ENCODE data around the gene JMJD1C. TPM values are rescaled to one million over a fixed set of nuclear protein-coding genes. Genes with fewer than 3 reads are reported as not detected.
A peak's percentile ranks its signal among the peaks of the same experiment; 100 is the strongest.
"Not testable (repeated sequence)": the region's sequence is repeated elsewhere in the genome, so short reads cannot be mapped to it uniquely, and the experiment has no call there.

JMJD1C gene
- total RNA-seq, 1 experiment from 2014 or later = 32.1 TPM

DNA sequence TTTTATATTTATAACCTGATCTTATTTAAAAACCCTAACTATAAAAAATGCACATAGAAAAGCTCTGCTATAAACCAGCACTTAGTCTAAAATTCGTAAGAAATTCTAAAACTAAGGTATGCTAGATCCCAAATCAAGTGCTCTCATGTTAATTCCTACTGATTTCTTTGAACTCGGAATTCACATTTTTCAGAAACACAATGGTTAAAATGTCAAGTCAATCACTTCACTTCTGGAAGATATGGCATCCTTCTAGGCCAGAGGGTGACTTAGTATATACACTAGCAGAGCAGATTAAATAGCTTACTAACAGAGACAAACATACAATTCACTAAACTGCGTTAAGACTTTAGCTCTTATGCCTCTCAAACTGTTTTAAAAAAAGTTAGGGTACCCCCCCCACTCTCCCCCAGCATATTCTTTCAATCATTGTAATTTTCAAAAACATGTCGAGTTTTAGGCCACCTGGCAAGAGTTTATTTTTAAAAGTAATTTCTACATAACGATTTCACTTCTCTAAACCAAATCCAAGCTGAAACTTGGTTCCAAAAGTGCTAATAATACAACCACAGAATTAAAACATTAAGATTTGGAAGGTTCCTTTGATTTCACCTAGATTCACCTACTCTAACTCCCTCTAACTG, 203.2 kb downstream of the JMJD1C start:
- no peak for DNase-seq (ENCODE audit: low read depth)

DNA sequence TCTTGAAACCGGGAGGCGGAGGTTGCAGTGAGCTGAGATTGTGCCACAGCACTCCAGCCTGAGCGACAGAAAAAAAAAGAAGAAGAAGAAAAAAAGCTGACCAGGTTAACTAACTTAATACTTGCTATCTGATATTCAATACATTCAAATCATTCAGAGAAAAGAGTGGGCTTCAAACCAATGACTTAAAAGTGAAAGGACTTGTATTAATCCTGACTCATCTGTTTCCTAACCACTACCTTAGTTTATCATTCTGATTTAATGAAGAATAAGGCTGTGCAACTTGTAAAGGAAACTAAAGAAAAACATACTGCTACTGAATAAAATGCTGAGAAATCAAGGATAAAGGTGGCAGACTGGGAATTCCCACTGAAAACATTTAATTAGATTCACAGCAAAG, 204.3 kb downstream of the JMJD1C start:
- no peak for DNase-seq (ENCODE audit: low read depth)

GRCh38 chr10:63260860-63261251, 204.9 kb downstream of the JMJD1C start:
- DNase-seq (ENCODE audit: low read depth) = no peak

DNA sequence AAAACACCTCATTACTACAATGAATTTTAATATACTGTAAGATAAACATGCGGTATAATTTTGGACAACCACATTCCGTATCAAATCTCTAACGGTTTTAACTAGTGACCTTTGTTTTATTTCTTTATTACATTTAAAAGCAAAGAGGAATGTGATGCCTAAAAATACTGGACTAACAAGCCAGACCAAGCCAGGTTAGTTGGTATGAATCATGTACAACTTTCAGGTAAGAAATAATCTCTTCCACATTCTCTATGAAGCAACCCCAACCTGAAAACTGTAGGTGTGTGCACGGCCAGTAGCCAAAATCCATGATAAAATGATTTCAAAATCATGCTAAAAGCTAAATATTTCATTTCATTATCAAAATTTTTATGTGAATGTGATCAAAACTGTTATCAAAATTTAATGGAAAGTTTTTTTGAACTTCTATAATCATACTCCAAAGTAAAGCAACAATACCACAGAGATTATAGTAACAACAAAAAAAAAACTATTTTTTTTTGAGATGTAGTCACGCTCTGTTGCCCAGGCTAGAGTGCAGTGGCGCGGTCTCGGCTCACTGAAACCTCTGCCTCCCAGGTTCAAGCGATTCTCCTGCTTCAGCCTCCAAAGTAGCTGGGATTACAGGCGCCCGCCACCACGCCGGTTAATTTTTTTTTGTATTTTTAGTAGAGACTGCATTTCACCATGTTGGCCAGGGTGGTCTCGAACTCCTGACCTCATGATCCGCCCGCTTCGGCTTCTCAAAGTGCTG, 205.5 kb downstream of the JMJD1C start:
- DNase-seq (ENCODE audit: low read depth) = no peak

DNA sequence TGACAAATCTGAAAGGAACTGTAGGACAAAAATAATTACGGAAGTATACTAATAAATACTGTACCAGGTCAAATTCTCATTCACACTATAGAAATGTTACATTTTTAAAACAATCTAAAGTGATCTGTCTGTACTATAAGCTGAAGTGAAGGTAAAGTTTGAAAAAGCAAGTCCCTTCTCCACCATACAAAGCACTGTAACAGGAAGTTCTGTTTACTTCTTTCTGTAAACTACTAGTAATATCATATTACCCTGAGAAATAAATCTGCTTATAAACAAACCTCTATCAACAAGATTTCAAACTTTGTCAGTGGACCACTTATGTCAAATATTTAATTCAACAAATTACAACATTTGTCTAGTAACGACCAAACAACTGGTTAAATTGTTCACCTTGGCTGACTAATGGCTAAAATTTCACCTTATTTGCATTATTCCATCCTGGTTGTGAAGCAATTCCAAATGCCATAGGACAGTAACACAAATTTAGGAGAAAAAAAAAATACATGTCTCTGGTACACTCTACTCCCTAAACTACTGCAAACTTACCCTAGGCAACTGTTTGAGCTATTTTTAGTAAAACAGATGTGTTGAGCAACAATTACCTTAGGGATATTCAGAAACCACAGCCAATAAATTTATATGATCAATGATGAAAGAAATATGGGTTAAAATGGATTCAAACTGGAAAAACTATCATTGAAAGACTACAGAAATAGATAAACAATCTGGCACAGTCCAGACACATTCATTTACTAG, 206.7 kb downstream of the JMJD1C start:
- DNase-seq (ENCODE audit: low read depth) = peak; percentile 17

DNA sequence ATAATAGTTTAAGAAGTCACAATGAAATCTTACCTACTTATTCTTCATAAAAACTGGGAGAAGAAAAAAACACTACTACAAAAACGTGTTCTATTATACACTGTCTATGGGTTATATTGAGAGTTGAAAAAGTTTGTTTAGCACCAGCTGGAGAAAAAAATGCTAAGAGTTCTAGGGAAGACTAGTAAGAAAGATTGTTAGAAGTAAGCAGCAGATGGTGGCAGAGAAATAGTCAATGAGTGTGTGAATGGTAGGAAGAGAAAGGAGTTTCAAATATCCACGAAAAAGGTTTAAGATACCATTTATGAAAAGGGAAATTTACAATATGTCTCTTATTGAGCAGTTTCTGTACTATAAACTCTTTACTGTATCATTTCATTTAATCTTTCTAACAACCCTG, 208.0 kb downstream of the JMJD1C start:
- DNase-seq (ENCODE audit: low read depth) = no peak

GRCh38 chr10:63256009-63256773, 209.6 kb downstream of the JMJD1C start:
- DNase-seq (ENCODE audit: low read depth) = no peak

GRCh38 chr10:63255316-63255715, 210.5 kb downstream of the JMJD1C start:
- DNase-seq (ENCODE audit: low read depth) = no peak

DNA sequence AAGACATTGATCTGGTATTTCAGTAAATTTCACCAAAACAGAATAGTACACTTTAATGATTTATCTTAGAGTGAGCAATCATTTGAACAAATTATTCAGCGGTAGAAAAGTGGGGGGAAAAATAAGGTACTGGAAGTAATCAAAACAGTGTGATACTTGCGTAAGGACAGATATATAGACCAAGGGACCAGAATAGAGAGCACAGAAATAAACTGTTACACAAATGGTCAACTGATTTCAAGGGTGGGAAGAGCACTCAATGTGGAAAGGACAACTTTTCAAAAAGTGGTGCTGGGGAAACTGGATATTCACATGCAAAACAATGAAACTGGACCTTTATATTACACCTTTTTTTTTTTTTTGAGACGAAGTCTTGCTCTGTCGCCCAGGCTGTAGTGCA, 212.7 kb downstream of the JMJD1C start:
- no peak for DNase-seq (ENCODE audit: low read depth)

DNA sequence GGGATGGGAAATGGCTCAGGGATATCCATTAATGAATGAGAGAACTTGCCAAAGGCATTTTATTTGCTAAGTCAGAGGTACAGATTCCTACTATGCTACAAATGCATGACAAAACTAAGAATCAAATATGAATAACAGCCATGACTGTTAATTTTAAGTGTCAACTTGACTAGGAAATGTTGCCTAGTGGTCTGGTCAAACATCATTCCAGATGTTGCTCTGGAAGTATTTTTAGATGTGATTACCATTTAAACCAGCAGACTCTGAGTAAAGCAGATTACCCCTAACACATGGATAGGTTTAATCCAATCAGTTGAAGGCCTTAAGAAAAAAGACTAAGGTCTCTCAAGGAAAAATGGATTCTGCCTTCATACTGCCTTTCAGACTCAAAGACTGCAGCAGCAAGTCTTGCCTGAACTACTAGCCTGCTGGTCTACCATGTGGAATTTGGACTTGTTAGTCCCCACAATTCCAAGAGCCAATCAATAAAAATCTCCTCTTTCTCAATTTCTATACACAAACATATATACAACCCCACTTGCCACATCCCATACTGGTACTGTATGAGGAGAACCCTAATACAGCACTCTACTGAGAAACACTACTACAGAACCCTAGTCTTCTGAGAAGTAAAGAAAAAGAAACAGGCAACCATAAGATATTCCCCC, 213.5 kb downstream of the JMJD1C start:
- no peak for DNase-seq (ENCODE audit: low read depth)

- DNase-seq (ENCODE audit: low read depth) = no peak
Measured at GRCh38 chr10:63250032-63250431, 215.7 kb downstream of the JMJD1C start.

DNA sequence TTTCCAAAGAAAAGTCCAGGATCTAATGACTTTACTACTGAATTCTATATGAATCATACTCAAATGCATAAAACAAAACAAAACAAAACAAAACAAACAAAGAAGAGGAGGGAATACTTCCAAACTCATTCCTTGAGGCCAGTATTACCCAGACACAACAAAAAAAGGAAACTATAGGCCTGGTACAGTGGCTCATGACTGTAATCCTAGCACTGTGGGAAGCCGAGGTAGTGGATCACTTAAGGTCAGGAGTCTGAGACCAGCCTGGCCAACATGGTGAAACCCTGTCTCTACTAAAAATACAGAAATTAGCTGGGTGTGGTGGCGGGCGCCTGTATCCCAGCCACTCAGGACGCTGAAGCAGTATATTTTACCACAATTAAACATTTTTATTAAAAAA, 218.0 kb downstream of the JMJD1C start:
- peak; percentile 57 for DNase-seq (ENCODE audit: low read depth)

DNA sequence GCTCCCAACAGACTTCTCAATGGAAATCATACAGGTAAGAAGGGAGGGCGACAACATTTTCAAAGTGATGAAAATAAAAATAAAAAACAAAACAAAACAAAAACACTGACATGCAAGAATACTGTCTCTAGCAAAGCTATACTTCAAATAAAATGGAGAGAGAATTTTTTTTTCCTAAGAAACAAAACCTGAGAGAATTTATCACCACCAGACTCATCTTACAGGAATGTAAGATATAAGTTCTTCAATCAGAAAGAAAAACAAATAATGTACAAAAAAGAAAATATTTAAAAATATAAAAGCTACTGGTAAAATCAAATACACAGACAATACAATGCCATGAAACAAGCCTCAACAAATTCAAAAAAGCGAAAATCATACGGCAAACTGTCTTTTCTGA, 219.4 kb downstream of the JMJD1C start:
- DNase-seq (ENCODE audit: low read depth) = no peak

GRCh38 chr10:63241841-63242281, 223.9 kb downstream of the JMJD1C start:
- no peak for DNase-seq (ENCODE audit: low read depth)

DNA sequence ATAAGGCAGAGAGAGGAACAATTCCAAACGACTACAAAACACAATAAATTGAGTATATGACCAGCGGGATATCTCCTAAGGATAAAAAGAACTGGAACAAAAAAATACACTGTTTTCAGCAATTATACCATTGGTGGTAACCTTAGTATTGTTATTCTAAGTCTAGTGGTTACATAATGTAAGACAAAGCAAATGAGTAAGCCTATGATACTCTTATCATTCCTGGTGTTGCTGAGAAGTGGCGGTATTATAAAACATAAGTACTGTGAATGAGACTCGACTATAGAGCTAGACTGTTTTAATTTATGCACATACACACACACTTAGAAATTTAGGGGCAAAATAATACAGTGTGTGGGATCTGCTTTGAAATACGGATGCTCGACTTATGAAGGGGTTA, 225.0 kb downstream of the JMJD1C start:
- DNase-seq (ENCODE audit: low read depth) = no peak

GRCh38 chr10:63238501-63238900, 227.3 kb downstream of the JMJD1C start:
- no peak for DNase-seq (ENCODE audit: low read depth)

GRCh38 chr10:63237396-63237795, 228.4 kb downstream of the JMJD1C start:
- DNase-seq (ENCODE audit: low read depth) = no peak

DNA sequence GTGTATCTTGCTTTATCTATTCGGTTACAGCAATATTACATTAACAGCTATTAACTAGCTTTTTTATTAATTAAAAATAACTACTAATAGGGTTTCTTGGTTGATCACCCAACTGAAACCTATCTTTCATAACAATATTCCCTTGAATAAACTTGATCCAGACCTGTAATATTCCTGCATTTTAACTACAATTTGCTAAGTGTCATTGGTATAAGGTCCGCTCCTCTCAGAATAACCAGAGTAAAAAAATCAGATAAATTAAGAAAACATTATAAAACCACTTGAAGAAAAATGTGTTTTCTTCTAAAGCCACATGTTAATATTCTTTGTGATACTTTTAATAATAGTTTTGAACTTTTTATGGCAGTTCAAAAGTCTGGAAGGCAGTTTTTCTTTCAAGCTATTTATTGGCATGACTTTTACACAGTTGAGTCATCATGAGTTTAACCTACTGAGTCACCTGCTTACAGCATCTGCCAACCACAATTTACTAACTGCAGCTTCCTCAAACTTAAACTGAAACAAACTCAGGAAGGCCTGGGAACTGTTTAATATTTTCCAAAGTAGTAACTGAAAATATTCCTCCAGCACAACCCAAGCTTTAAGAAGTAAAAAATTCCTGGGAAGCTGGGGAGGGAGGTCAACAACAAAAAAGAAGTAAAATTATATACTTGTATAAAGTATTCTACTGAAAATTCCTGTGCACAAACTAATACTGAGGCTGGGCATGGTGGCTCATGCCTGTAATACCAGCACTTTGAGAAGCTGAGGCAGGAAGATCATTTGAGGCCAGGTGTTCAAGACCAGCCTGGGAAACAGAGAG, 229.5 kb downstream of the JMJD1C start:
- peak; percentile 94 for DNase-seq (ENCODE audit: low read depth)

GRCh38 chr10:63235136-63235535, 230.6 kb downstream of the JMJD1C start:
- DNase-seq (ENCODE audit: low read depth) = not testable (repeated sequence)

GRCh38 chr10:63229161-63229560, 236.6 kb downstream of the JMJD1C start:
- no peak for DNase-seq (ENCODE audit: low read depth)

- no peak for DNase-seq (ENCODE audit: low read depth)
Measured at GRCh38 chr10:63228237-63228636, 237.5 kb downstream of the JMJD1C start.

All from M059J (cell line).